Gastroesophageal sphincter (tissue), 2 donors: ENCODE results near the gene CHKB.

ENCODE experiments used
- POLR2A ChIP-seq, 2 donors: fragments of 450-650 bp; IDR thresholded peaks; one replicate each; pipeline ENCODE4 v1.6.1; 2017; ENCODE audit warnings: antibody characterized with exemption in 2 of 2, mild to moderate bottlenecking in 2 of 2, moderate library complexity in 1 of 2
- POLR2AphosphoS5 ChIP-seq: sonication (generic); formaldehyde crosslinking; IDR thresholded peaks from one replicate; pipeline ENCODE4 v1.6.1; 2017; ENCODE audit warnings: antibody characterized with exemption

- no peak for TF ChIP-seq POLR2AphosphoS5
- no peak for TF ChIP-seq POLR2A (IDR thresholded peaks at IDR 0.05)
Observed at GRCh38 chr22:50577987-50578775, 4.5 kb downstream of the CHKB start, which contains the start of gene CPT1B.
